Body of pancreas (tissue), 4 donors: ENCODE data around the gene SDF2. TPM values are rescaled to one million over a fixed set of nuclear protein-coding genes. Genes with fewer than 3 reads are reported as not detected.

Source experiments
- ATAC-seq: fragments of 150-250 bp; one replicate; pipeline ENCODE4 v1.9.1; 2016
- DNase-seq, 4 donors: peaks; one replicate each; pipeline ENCODE4 v3.0.0-alpha.2; 2019
- H3K27ac ChIP-seq, 4 donors: fragments of 200-600 bp; sonication (generic); 1 replicate in 3 of 4; 2 replicates in 1 of 4; pipeline versions ENCODE4 v1.5.1 to v1.6.1; 2016 to 2019; ENCODE audit warnings: mild to moderate bottlenecking in 1 of 4, mixed read lengths in 1 of 4, moderate library complexity in 1 of 4
- H3K27me3 ChIP-seq, 2 donors: fragments of 200-600 bp; sonication (generic); one replicate each; pipeline ENCODE4 v1.6.0; 2016; ENCODE audit warnings: mild to moderate bottlenecking in 1 of 2
- H3K36me3 ChIP-seq, 2 donors: fragments of 200-600 bp; sonication (generic); replicated peaks in 1 of 2; 2 replicates each; pipeline ENCODE4 v1.5.1; 2016; ENCODE audit warnings: low read depth in 2 of 2; ENCODE audit not compliant: insufficient read depth in 1 of 2
- H3K4me1 ChIP-seq: fragments of 200-600 bp; sonication (generic); one replicate; pipeline ENCODE4 v1.6.0; 2016
- H3K4me3 ChIP-seq, 2 donors: fragments of 200-600 bp; sonication (generic); 1 replicate in 1 of 2; 2 replicates in 1 of 2; pipeline ENCODE4 v1.5.1; 2016 to 2019
- H3K9me3 ChIP-seq, 3 donors: fragments of 200-600 bp; sonication (generic); 1 replicate in 2 of 3; 2 replicates in 1 of 3; pipeline ENCODE4 v1.5.1; 2016
- CTCF ChIP-seq, 7 experiments: fragments of 450-650 bp in 4 of 7; fragments of 200-600 bp in 3 of 7; sonication (generic) in 3 of 7; IDR thresholded peaks; one replicate each; pipeline ENCODE4 v1.5.1; 2016 to 2019; ENCODE audit warnings: antibody characterized with exemption in 7 of 7
- POLR2A ChIP-seq, 3 donors: fragments of 450-650 bp; IDR thresholded peaks; one replicate each; pipeline ENCODE4 v1.6.1; 2016; ENCODE audit warnings: antibody characterized with exemption in 3 of 3, mild to moderate bottlenecking in 2 of 3
- WGBS, 2 donors: methylation state at CpG; one replicate each; pipeline ENCODE4 v1.1.5; 2017; 5-methylcytosine and 5-hydroxymethylcytosine counted together
- intact Hi-C: fragments of 100-400 bp; cut with DNase I; formaldehyde crosslinking; loops from one replicate; pipeline ENCODE4 v1.15.1; 2023
- total RNA-seq, 2 donors: library from RNA; depleted of rRNA; stranded (reverse); fragments of >200 nt; gene quantifications; one replicate each; pipeline ENCODE4 v1.1.0, GENCODE V29; 2016

Gene SDF2
- total RNA-seq, 2 donors from 2014 or later, result 13.8 to 22.8 TPM

GRCh38 chr17:28645576-28645939, 16.1 kb downstream of the SDF2 start:
- Histone ChIP-seq H3K9me3 (no peaks in the 10 kb centered on the region), H3K36me3 (peaks cover 0 to 18% of the 10 kb centered on the region in 2 donors), H3K27me3 (no peaks in the 10 kb centered on the region), H3K4me3 (peak overlapping the region in 1 of 2 donors; percentile 87), H3K27ac (peak overlapping the region; percentile 69 to 90 (median 80)), H3K4me1 (peaks cover 46% of the 10 kb centered on the region)
- no peak for TF ChIP-seq CTCF (IDR thresholded peaks at IDR 0.05)
- TF ChIP-seq POLR2A (IDR thresholded peaks at IDR 0.05), result no peak
- no peak for ATAC-seq
- intact Hi-C loops, result no loop called here
- 16 to 17% methylated on average over 8 of the region's 8 CpGs for WGBS, 2 donors
- no peak for DNase-seq

- H3K36me3 ChIP-seq, result peaks cover 0 to 24% of the 10 kb centered on the region in 2 donors
- no peaks in the 10 kb centered on the region for H3K27me3 ChIP-seq
- WGBS, 2 donors, result 0 to 1% methylated on average over 13 to 83 of the region's 89 CpGs
- no peaks in the 10 kb centered on the region for H3K9me3 ChIP-seq
- intact Hi-C loops, result no loop called here
- TF ChIP-seq CTCF (IDR thresholded peaks at IDR 0.05) (peak in 4 of 7 experiments; percentile 1 to 31 (median 20)), POLR2A (IDR thresholded peaks at IDR 0.05) (peak; percentile 75 to 89 (median 76))
- H3K4me1 ChIP-seq, result peaks cover 46% of the 10 kb centered on the region
- ATAC-seq, result peak; percentile 97
- peak within 1 kb of the TSS; percentile 87 to 97 for H3K4me3 ChIP-seq
- peak within 1 kb of the TSS; percentile 69 to 90 (median 80) for H3K27ac ChIP-seq
- DNase-seq, result peak; percentile 96 to 97 (median 96)
Observed at GRCh38 chr17:28644787-28645575, 16.7 kb downstream of the SDF2 start, which contains the start of gene BLTP2. BLTP2 (minus strand) TSS chr17:28645158; CDS start chr17:28645056, 102 bp downstream.

GRCh38 chr17:28643983-28644786, 17.5 kb downstream of the SDF2 start:
- ATAC-seq (peak; percentile 21), DNase-seq (peak; percentile 54 to 71 (median 67))
- 0 to 2% methylated on average over 9 to 18 of the region's 18 CpGs for WGBS, 2 donors
- Histone ChIP-seq H3K4me1 (peaks cover 46% of the 10 kb centered on the region), H3K4me3 (peak overlapping the region; percentile 87 to 97), H3K27ac (peak overlapping the region; percentile 69 to 90 (median 80)), H3K36me3 (peaks cover 5 to 30% of the 10 kb centered on the region in 2 donors), H3K27me3 (no peaks in the 10 kb centered on the region), H3K9me3 (no peaks in the 10 kb centered on the region)
- TF ChIP-seq CTCF (IDR thresholded peaks at IDR 0.05), result peak; percentile 15 to 68 (median 59)
- TF ChIP-seq POLR2A (IDR thresholded peaks at IDR 0.05), result no peak
- intact Hi-C loops, result no loop called here

- no peak for TF ChIP-seq POLR2A (IDR thresholded peaks at IDR 0.05)
- TF ChIP-seq CTCF (IDR thresholded peaks at IDR 0.05), result no peak
- no peaks in the 10 kb centered on the region for H3K27me3 ChIP-seq
- peaks cover 16 to 47% of the 10 kb centered on the region in 2 donors for H3K36me3 ChIP-seq
- no peak overlapping the region for H3K27ac ChIP-seq
- H3K4me3 ChIP-seq, result no peak overlapping the region
- ATAC-seq (no peak), DNase-seq (no peak)
- H3K4me1 ChIP-seq, result peaks cover 39% of the 10 kb centered on the region
- intact Hi-C loops, result no loop called here
- 96 to 100% methylated on average over 2 of the region's 2 CpGs for WGBS, 2 donors
- no peaks in the 10 kb centered on the region for H3K9me3 ChIP-seq
Observed at GRCh38 chr17:28641579-28641978, 20.1 kb downstream of the SDF2 start.
